ENCODE data around the gene POLR1B. TPM values are rescaled to one million over a fixed set of nuclear protein-coding genes. Genes with fewer than 3 reads are reported as not detected.
"Not testable (repeated sequence)": the region's sequence is repeated elsewhere in the genome, so short reads cannot be mapped to it uniquely, and the experiment has no call there.

POLR1B gene
- total and polyA plus RNA-seq, 4 donors, result 6.5 to 23.8 (median 10.8) TPM

GRCh38 chr2:112494828-112495227, 47.4 kb upstream of the POLR1B start:
- no peak for DNase-seq (ENCODE audit: low spot score)
- 87% methylated on average over 5 of the region's 5 CpGs for WGBS

DNA sequence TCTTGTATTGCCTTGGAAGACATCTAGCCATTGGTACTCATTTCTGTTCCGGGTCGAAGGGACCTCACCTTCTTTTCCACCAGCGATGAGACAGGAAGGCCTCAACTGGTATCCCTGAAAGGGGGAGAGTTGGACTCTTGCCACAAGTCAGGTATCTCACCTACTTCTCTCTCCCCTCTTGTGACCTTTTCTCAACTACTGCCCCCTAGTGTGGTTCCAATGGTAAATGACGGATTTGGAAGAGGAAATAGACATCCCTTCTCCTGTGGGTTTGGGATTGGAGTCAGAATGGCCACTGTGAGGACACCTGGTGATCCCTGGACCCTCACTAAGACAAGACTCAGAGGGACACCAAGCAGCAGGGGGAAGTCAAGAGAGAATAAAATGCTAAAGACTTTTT, 46.4 kb upstream of the POLR1B start:
- DNase-seq (ENCODE audit: low spot score); H3K4me1 ChIP-seq (ENCODE audit: control insufficient read depth in 4 of 4, insufficient read depth in 4 of 4, low read length in 3 of 4); H3K9me3 ChIP-seq (ENCODE audit: control insufficient read depth in 4 of 4, low read length in 3 of 4); H3K9ac ChIP-seq (ENCODE audit: low read depth in 1 of 2, low read length in 2 of 2); H3K4me3 ChIP-seq (ENCODE audit: low read depth in 1 of 3, low read length in 3 of 3); H3K27ac ChIP-seq (ENCODE audit: low read depth in 1 of 2, low read length in 2 of 2); H3K27me3 ChIP-seq (ENCODE audit: control insufficient read depth in 4 of 4, insufficient read depth in 4 of 4, low read length in 3 of 4); H3K36me3 ChIP-seq (ENCODE audit: control insufficient read depth in 4 of 4, insufficient read depth in 3 of 4, low read depth in 1 of 4, low read length in 3 of 4): not testable (repeated sequence)
- 95% methylated on average over 4 of the region's 4 CpGs for WGBS

More at GRCh38 chr2:112494828-112495227, 47.4 kb upstream of the POLR1B start:
- Histone ChIP-seq H3K9me3 (ENCODE audit: control insufficient read depth in 4 of 4, low read length in 3 of 4) (no peaks in the 10 kb centered on the region), H3K9ac (ENCODE audit: low read depth in 1 of 2, low read length in 2 of 2) (no peak overlapping the region), H3K27ac (ENCODE audit: low read depth in 1 of 2, low read length in 2 of 2) (no peak overlapping the region), H3K4me1 (ENCODE audit: control insufficient read depth in 4 of 4, insufficient read depth in 4 of 4, low read length in 3 of 4) (no peaks in the 10 kb centered on the region), H3K27me3 (ENCODE audit: control insufficient read depth in 4 of 4, insufficient read depth in 4 of 4, low read length in 3 of 4) (no peaks in the 10 kb centered on the region), H3K36me3 (ENCODE audit: control insufficient read depth in 4 of 4, insufficient read depth in 3 of 4, low read depth in 1 of 4, low read length in 3 of 4) (peaks cover 0 to 7% (median 1%) of the 10 kb centered on the region in 4 donors), H3K4me3 (ENCODE audit: low read depth in 1 of 3, low read length in 3 of 3) (no peak overlapping the region)
- TF ChIP-seq JUND (IDR thresholded peaks at IDR 0.05) (no peak), SP1 (IDR thresholded peaks at IDR 0.05) (no peak), MAX (IDR thresholded peaks at IDR 0.05) (no peak), HNF4A (conservative IDR thresholded peaks at IDR 0.05) (no peak), HNF4G (IDR thresholded peaks at IDR 0.05) (no peak), EGR1 (IDR thresholded peaks at IDR 0.05; ENCODE audit: low read depth in 2 of 2) (no peak), FOXA2 (IDR thresholded peaks at IDR 0.05) (no peak), NR2F2 (IDR thresholded peaks at IDR 0.05) (no peak), FOXA1 (IDR thresholded peaks at IDR 0.05) (no peak)

- TF ChIP-seq, protein P1, sequence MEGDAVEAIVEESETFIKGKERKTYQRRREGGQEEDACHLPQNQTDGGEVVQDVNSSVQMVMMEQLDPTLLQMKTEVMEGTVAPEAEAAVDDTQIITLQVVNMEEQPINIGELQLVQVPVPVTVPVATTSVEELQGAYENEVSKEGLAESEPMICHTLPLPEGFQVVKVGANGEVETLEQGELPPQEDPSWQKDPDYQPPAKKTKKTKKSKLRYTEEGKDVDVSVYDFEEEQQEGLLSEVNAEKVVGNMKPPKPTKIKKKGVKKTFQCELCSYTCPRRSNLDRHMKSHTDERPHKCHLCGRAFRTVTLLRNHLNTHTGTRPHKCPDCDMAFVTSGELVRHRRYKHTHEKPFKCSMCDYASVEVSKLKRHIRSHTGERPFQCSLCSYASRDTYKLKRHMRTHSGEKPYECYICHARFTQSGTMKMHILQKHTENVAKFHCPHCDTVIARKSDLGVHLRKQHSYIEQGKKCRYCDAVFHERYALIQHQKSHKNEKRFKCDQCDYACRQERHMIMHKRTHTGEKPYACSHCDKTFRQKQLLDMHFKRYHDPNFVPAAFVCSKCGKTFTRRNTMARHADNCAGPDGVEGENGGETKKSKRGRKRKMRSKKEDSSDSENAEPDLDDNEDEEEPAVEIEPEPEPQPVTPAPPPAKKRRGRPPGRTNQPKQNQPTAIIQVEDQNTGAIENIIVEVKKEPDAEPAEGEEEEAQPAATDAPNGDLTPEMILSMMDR (IDR thresholded peaks at IDR 0.05; ENCODE audit: low read depth, low read length, missing input control), result peak; percentile 31
- TF ChIP-seq RAD21 (IDR thresholded peaks at IDR 0.05), result peak; percentile 41 to 70
- H3K36me3 ChIP-seq (ENCODE audit: control insufficient read depth in 4 of 4, insufficient read depth in 3 of 4, low read depth in 1 of 4, low read length in 3 of 4); H3K27me3 ChIP-seq (ENCODE audit: control insufficient read depth in 4 of 4, insufficient read depth in 4 of 4, low read length in 3 of 4); H3K9me3 ChIP-seq (ENCODE audit: control insufficient read depth in 4 of 4, low read length in 3 of 4); H3K9ac ChIP-seq (ENCODE audit: low read depth in 1 of 2, low read length in 2 of 2); H3K4me3 ChIP-seq (ENCODE audit: low read depth in 1 of 3, low read length in 3 of 3); DNase-seq (ENCODE audit: low spot score); H3K4me1 ChIP-seq (ENCODE audit: control insufficient read depth in 4 of 4, insufficient read depth in 4 of 4, low read length in 3 of 4); H3K27ac ChIP-seq (ENCODE audit: low read depth in 1 of 2, low read length in 2 of 2): not testable (repeated sequence)
- WGBS, result 51% methylated on average over 9 of the region's 10 CpGs
Measured at GRCh38 chr2:112500850-112501484, 41.3 kb upstream of the POLR1B start.

- not testable (repeated sequence) for H3K27ac ChIP-seq (ENCODE audit: low read depth in 1 of 2, low read length in 2 of 2); H3K27me3 ChIP-seq (ENCODE audit: control insufficient read depth in 4 of 4, insufficient read depth in 4 of 4, low read length in 3 of 4); H3K9ac ChIP-seq (ENCODE audit: low read depth in 1 of 2, low read length in 2 of 2); H3K36me3 ChIP-seq (ENCODE audit: control insufficient read depth in 4 of 4, insufficient read depth in 3 of 4, low read depth in 1 of 4, low read length in 3 of 4); H3K9me3 ChIP-seq (ENCODE audit: control insufficient read depth in 4 of 4, low read length in 3 of 4); H3K4me3 ChIP-seq (ENCODE audit: low read depth in 1 of 3, low read length in 3 of 3); H3K4me1 ChIP-seq (ENCODE audit: control insufficient read depth in 4 of 4, insufficient read depth in 4 of 4, low read length in 3 of 4); DNase-seq (ENCODE audit: low spot score)
- 89% methylated on average over 29 of the region's 32 CpGs for WGBS
Measured at GRCh38 chr2:112509239-112509998, 32.8 kb upstream of the POLR1B start.
